ENCODE measurements around the gene IGF2.

IGF2 gene

DNA sequence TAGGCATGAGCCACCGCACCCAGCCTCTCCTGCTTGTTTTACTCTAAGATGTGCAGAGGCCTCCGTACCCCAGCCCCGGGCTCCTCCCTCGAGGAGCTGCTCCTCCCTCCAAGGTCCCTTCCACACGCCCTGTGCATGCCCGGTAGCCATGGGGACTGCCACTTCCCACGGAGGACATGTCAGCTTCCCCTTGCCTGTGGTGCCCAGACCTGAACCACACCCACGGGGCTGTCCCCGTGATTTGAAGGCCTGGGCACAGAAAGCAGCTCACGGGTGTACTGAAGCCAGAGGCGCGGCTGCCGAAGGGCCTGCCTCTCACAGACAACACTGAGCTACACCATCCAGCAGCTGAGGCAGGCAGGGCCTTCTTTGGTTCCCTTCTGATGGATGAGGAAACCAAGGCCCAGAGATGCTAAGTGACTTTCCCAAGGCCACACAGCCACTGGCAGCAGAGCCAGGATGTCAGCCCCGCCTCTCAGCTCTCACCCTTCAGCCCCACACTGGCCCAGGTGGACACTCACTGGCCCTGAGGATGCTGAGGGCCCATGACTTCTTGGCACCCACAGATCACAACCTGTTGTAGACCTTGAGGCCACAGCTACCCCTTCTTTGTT lies 14.5 kb upstream of the IGF2 start:
- no peak for DNase-seq (ENCODE audit: low read depth)

DNA sequence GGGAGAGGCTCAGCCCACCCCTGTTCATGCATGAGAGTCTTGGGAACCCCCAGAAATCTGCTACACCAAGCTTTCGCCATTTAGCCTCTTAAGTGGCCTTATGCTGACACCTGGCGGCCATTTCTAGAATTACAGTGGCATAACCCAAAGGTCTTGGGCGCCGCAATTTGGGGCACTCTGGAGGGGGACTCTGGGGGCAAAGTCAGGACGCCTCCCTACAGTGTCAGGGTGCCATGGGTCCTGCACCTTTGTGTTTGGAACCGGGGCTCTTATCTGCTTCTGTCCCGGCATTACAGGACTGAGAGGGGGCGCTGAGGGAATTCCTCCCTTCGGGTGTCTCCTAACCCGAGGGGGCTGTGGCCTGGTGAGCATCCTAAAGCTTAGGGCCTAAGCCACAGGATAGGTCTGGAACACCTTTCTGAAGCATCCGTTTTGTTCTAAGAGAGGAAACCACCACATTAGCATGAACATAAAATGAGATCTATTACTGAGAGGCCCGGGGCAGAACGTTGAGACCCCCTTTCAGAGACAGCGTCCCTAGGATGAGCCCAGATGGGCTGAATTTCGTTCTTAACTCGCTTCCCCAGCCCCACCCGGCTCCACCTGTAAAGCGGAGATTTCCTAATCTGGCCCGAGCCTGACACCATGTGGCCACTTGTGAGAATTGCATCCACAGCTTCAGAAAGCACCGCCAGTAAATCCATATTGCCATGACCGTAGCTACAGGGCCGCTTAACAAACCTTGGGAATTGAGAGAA lies 12.5 kb upstream of the IGF2 start:
- DNase-seq (ENCODE audit: low read depth): peak; percentile 63

DNA sequence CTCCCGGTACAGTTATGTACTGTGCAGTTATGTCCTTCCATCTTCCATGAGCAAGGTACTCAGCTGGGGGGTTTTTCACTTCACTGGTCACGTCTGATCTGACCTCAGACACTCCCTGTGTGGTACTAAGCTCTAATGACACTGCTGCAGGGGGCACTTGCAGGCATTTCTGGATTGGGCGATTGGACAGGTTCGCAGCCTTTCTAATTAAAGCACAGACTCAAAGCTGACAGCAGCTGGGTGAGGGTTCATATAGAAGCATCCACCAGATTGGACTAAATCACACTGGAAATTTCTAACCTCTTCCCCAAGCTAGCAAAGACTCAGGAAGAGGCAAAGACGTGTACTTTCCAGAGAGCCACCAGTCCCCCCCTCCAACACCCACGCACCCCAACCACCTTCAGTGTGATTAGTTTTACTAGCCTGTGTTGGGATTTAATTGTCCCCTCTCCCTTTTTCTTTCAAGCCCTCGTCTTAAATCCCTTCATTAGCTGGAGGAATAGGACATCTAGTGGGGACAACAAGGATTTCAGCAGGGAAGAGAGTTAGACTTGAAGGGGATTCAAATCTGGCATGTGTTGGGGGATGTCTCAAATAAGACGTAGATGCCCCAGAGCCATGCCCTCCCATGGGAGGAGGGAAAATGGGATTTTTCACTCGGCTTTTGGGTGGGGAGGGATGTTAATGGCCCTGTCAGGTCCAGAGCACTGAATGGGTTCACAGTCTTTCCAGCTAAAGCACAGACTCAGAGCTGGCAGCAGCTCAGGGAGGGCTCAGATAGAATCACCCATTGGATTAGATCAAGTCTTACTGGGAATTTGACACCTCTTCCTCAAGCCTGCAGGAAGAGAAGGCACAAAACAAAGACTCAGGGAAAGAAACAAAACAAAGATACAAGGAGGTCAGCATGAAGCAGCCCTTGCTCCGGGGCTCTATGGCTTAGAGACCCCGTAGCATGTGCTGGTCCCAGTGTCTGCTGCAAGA lies 11.0 kb upstream of the IGF2 start:
- peak; percentile 60 for DNase-seq (ENCODE audit: low read depth)

DNA sequence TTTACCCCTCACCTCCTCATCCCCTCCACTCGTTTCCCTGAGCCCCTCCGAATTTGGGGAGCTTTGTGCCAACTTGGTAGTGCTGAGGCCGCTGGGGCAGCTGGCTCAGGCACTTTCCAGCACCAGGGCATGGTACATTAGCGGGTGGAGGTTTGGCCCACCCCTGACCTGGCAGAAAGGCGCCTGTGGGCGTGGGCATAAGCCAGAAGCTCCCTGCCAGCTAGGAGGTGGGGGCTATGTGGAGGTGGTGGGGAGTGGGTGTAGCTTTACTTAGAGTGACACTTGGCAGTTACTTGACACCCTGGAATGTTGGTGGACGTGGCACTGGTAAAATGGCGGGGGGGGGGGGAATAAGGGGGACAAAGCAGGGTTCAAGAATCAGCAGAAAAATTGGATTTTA lies 10.3 kb upstream of the IGF2 start:
- DNase-seq (ENCODE audit: low read depth): no peak

DNA sequence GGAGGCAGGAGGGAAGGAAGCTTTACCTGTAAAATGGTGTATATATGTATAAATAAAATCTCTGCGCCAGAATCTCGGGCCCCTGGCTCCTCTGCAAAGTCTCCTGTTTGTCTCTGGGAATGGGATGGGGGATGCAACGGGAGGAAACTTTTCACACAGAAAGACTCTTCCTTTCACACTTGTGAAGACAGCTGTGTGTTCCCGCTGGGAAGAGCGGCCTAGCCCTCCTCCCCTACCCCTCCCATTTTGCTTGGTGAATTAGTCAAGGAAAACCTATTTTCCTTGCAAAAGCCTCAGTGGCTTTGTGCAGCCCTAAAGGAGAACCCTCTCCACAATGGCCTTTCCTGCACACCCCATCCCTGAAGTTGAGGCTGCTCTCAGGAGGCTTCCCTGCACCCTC lies 9.4 kb upstream of the IGF2 start:
- no peak for DNase-seq (ENCODE audit: low read depth)

DNA sequence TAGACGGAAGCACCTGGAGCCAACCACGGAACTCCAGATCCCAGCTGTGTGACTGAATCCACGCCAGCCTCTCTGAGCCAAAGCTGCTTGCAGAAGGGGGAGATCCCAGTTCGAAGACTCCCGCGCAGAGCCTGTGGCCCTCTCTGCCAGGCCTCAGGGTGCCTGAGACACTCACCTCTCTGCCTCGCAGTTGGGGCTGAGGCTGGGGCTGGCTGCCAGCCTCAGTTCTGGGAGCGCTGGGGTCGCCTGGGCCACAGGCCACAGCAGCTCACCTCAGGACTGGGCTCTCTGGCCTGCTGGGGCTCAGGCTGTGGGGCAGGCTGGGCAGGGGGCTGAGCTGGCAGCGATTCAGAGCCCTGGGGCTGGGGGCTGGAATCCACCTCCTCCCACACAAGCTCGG lies 8.2 kb upstream of the IGF2 start:
- no peak for DNase-seq (ENCODE audit: low read depth)

DNA sequence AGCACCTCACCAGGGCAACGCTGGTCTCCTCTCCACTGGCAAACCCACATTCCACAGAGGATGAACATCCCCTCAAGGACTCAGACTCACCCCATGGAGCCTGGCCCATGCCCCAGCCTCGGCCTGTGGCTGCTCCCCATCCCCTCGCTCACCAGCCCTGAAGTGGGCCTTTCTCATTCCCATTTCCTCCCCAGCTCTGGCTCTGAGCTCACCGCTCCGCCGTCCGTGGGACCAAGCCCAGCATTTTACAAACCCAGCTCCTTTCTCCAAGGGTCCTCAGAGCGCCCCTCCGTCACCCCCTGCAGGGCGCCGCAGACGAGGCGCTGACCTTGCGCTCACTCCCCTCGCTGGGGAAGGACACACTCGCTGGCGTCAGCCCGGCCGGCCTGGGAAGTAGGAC lies 6.9 kb upstream of the IGF2 start:
- DNase-seq (ENCODE audit: low read depth): no peak

DNA sequence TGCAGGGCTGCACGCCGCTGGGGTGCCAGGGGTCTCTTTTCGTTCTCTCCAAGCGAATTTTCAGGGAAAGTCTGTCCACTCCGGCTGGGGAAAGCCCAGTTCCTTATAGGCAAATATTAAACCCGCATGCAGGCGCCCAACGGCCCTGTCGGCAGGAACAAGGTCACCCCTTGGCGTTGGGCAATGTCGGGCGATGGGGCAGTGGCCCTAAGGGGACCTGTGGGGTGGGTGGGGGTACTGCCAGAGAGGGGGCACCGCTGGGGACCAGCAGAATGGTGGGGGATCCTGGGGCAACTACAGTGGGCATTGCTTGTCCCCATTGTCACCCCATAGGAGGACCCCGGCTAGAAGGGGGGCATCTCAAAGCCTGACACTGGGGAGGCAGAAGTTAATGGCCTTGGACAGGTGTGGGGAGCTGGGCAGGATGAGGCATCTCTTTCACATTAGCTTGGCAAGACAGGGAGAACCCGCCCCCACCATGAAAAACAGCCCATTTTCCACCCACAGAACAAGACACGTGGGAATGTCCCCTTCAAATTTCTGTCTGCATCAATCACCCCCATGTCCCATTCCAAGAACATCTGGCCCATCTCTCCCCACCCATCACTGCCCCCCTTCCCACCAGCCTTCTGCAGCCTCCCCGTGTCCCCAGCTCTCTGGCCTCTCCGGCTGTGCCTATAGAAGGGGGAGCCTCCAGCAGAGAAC lies 5.5 kb upstream of the IGF2 start:
- no peak for DNase-seq (ENCODE audit: low read depth)

DNA sequence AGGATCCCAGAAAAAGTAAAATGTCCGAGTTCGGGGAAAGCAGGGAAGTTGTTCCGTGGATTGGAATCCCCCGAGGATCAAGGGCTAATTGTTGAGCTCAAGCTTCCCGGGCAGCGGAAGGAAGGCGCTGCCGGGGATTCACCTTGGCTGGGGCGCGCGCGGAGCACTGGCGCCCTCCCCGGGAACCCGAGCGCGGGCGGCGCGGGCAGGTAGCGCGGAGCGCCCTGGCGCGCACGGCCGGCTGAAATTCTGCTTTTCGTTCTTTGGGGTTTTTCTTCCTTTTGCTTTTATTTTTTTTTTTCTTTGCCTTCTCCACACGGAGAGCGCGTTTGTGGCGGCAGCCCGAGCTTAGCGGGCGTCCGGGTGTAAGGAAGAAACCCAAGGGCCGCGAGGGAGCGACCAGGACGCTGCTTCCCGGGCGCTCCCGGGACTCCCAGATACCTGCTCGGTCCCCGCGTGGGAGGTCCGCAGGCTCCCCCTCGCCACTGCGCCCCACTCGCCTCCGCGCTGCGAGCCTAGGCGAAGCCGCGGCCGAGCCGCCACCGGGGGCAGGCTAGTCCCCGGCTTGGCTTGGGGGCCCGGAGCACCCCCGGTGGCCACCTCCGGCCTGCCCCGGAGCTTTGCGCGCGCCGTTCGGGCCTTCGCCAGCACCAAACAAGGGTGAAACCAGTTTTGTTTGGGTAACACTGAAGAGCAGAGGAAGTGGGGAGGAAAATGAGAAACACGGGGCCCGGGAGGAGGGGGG lies 4.8 kb upstream of the IGF2 start:
- DNase-seq (ENCODE audit: low read depth): no peak

DNA sequence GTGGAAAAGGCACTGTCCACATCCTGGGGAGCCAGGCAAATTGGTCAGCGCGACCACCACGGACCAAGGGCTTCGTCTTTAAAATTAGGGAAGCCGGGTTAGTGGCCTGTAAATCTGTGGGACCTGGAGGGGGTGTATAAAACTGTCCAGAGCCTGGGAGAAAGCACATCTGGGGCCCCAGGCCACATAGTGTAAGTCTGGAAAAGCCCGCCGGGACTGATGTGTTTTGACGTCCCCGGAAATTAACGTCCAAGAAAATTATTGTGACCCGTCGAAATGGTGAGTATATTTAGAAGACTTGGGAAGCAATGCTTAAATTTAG lies 4.2 kb upstream of the IGF2 start:
- DNase-seq (ENCODE audit: low read depth): no peak

DNA sequence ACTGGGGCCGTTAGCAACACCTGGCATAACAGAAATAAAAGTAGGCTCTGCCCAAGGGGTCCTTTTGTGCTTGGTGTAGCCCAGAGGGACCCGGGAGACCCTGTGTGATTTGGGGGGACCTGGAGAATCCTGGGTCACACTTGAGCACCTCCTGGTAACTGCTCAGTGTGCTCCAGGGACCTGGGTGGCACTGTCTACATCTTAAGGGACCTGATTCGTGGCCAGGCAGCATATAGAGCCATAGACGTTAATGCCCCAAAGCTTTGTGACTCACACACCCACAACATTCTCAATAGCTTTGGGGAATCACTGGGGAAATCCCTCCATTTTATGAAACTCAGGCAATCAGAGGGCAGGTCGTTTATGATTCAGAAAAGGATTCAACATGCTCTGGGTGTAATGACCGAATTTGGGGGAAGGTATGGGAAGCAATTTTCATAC lies 3.6 kb upstream of the IGF2 start:
- DNase-seq (ENCODE audit: low read depth): no peak

DNA sequence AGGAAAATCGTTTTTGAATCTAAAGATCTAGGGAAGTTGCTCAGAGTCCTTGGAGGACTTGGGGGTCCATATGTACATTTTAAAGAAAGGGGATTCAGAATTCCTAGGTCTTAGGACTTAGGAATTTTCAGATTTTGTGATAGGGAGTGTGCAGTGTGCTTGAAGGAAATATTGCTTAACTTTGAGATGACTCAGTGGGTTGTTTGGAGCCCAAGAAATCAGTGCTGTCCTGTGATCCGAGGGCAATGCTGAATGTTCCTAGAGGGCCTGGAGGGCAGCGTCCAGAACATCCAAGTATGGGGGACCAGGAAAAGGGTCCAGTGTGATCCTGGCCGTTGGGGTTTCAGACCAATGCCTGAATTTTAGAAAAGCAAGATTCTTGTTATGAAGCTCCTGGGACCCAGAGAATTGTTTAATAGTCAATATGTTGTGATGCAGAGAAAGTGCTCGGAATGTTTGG lies 3.1 kb upstream of the IGF2 start:
- DNase-seq (ENCODE audit: low read depth): no peak

DNA sequence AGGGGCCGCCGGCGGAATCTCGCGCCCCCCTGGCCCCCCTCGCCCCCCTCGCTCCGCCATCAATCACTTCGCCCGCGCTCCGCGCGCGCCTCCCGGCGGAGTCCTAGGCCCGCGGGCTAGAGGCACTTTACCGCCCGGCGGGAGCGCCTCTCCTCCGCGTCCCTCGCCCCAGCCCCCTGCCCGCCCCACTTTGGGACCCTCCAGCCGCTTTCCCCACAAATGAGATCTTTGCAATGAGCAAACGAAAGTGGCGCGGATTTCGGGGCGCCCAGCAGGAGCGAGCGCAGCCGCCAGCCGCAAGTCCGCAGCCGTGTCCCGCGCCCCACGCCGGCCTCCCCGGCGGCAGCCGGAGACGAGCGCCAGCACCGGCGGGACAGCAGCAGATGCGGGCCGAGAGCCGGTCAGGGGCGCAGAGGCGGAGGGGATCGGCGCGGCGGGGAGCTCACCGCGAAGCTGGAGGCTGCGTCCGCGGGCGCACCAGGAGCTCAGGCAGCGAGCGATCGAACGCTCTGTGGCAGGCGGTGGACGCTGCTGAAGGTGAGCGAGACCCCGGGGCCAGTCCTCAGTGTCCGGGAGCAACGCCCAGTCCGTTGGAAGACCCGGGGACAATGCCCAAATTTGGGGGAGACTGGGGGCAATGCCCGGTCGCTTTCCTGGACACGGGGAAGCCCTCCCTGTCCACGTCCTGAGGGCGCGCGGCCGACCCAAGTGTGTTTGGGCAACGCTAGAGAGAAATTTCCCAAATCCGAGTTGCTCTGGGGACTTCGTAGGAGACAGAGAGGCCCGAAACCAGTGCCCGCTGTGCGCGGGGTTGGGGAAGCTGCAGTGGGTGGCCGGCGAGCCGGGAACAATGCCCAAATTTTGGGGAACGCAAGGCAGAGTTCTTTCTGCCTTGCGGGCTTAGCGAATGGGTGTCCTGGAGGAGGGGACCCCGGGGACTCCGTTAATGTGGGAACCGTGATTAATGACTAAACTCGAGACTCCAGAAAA lies 1.5 kb upstream of the IGF2 start:
- DNase-seq (ENCODE audit: low read depth): no peak

DNA sequence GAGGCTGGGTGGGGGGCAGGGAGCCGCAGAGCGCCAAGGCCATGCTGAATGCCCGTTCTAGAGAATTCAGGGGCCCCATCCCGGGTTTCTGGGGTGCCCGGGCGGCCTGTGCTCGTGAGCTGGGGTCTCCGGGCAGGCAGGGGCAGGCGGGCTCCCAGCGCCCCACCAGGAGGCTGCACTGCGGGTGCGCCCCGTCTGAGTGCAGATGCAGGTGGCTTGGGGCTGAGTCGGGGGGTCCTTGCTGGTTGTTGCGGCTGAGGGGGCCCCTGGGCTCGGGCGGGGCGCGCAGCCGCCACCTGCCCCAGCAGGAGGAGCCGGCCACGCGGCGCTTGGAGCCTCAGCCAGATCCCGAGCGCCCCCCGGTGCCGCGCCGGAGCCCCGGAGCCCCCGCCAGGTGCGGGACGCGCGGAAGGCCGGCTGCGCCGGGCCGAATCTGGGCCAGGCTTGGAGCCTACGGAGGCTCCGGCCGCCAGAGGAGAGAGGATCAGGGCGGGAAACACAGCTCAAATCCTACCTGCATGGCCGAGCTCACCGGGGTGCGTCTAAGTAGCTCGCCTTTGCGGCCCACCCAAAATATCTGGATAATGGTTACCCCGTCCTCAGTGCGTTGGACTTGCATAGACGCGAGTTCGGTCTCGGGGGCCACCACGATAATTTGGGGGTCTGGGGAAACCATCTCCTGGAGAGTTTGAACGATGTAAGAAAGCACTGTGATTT lies 590 bp upstream of the IGF2 start:
- DNase-seq (ENCODE audit: low read depth): no peak

DNA sequence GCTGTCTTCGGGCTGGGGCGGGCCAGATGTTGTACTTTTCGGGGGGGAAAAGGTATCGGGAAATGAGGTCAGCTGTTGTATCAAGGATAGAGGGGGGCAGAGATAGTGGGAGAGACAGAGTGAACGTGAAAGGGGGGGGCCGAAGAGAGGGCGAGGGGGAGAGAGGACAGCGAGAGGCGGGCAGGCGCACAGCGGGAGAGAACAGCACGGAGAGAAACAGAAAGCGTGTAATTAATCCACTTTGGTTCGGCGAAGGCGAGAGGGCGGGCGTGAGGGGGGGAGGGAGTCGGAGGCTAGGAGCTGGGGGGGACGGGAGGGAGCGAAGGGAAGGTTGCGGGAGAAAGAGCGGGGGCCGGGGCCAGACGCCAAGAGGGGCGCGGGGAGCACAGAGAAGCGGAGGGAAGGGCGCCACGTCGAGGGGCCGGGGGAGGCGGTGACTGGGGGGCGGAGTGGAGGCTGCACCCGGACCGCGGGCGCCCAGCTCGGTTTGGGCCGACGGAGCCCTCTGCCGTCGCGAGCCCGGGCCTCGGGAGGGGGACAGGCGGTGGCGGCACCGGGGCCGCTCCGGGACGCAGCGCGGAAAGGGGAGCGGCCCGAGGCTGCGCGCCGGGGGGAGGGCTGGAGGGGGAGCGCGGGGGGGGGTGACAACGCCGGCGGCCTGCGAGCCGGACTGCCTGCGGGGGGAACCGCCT lies 612 bp downstream of the IGF2 start:
- DNase-seq (ENCODE audit: low read depth): no peak

DNA sequence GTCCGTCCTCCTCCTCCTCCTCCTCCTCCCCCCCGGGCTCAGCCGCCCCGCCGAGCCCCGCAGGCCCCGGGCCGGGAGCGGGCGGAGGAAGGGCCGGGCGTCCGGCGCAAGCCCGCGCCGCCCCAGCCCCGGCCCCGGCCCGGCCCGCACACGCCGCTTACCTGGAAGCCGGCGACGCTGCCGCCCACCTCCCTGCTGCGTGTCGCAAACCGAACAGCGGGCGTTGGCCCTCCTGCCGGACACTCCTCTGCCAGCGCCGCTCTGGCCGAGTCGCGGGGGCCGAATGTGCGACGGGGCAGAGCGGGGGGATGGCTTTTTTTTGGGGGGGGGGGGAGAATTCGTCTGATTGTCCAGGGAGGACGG lies 1.1 kb downstream of the IGF2 start:
- no peak for DNase-seq (ENCODE audit: low read depth)

DNA sequence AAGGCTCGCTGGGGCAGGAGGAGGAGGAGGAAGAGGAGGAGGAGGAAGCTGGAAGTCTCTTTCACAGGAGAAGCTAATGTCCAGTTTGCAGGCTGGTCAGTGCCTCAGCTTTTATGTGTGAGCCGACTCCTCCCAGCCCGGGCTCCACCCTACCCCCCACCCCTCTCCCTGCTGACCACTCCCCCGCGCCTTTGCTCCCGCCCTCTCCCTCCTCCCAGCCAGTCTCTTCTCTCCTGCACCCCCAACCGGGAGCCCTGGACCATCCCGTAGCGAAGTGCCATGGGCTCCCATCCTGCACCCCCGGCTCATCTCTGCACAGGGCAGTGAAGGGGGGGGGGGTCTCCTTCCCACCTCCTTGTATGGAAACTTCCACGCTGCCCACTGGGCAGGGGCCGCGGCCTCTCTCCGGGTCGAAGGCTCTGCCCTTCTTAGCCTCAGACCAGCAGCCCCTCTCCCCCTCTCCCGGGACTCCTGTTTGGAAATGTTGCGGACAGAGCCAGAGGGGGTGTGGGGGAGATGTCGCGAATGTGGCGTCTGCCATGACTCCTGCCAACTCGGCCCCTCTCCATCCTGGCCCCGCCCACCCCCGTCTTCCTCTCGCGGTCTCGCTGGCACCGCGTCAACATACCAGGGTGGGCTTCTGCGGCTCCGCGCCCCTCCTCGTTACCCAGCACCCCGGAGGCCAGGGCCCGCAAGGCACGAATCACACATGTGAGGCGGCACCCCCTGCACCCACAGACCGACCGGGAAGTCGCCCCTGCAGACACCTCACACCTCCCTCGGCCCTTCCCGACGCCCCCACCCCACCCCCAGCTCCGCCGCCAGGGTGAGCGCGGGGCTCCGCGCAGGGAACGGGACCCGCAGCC lies 1.8 kb downstream of the IGF2 start:
- peak; percentile 72 for DNase-seq (ENCODE audit: low read depth)

DNA sequence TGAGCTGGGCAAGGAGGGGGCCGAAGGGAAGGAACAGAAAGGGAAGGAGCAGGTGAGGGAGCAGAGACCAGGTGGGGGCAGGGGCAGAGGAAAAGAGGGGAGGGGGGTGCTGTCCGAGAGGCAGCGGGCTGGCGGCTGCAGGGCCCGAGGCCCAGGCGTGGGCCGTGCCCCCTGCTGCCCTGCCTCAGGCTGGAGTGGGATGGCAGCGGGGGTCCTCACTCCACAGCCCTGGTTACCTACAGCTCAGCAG lies 2.3 kb downstream of the IGF2 start:
- no peak for DNase-seq (ENCODE audit: low read depth)
